ENCODE results near the gene CPSF6. TPM values are rescaled to one million over a fixed set of nuclear protein-coding genes. Genes with fewer than 3 reads are reported as not detected.

The CPSF6 gene
- total and polyA plus RNA-seq, 2 experiments from 2014 or later = 19.6 to 63.4 TPM

GRCh38 chr12:69318225-69318624 lies 78.9 kb downstream of the CPSF6 start:
- 46 to 48% methylated on average over 2 of the region's 2 CpGs for WGBS, 2 experiments (ENCODE audit: low coverage in 1 of 2, low lambda C conversion rate in 2 of 2, missing lambda C conversion rate in 2 of 2)

GRCh38 chr12:69321351-69321750 lies 82.0 kb downstream of the CPSF6 start:
- Histone ChIP-seq H3K36me3 (ENCODE audit: low read depth) (no peaks in the 10 kb centered on the region), H3K4me2 (ENCODE audit: unreplicated experiment) (no peak overlapping the region), H3K9me2 (ENCODE audit: insufficient read depth) (no peaks in the 10 kb centered on the region), H3K79me2 (ENCODE audit: insufficient read depth) (no peaks in the 10 kb centered on the region), H3F3A (ENCODE audit: insufficient read depth) (no peaks in the 10 kb centered on the region), H3K9ac (no peak overlapping the region), H3K4me3 (no peak overlapping the region), H3K27ac (no peak overlapping the region), H3K4me1 (ENCODE audit: insufficient read depth) (no peaks in the 10 kb centered on the region), H3K9me3 (ENCODE audit: low read depth) (no peaks in the 10 kb centered on the region), H2AFZ (no peak overlapping the region), H4K20me1 (ENCODE audit: insufficient read depth) (no peaks in the 10 kb centered on the region), H3K27me3 (replicated peaks; ENCODE audit: insufficient read depth) (peaks cover 17% of the 10 kb centered on the region)
- WGBS, 2 experiments (ENCODE audit: low coverage in 1 of 2, low lambda C conversion rate in 2 of 2, missing lambda C conversion rate in 2 of 2) = 39 to 52% methylated on average over 1 of the region's 1 CpG
- TF ChIP-seq EZH2phosphoT487 (IDR thresholded peaks at IDR 0.05; ENCODE audit: insufficient read depth, low read depth) = no peak
- TF ChIP-seq EZH2 (IDR thresholded peaks at IDR 0.05; ENCODE audit: insufficient read depth, poor library complexity, severe bottlenecking) = no peak
- in situ Hi-C loops (cut with MboI) = no loop called here
- DNase-seq = no peak

More at GRCh38 chr12:69318225-69318624, 78.9 kb downstream of the CPSF6 start:
- no peak overlapping the region for H3K9ac ChIP-seq
- no peak overlapping the region for H3K4me3 ChIP-seq
- H4K20me1 ChIP-seq (ENCODE audit: insufficient read depth) = no peaks in the 10 kb centered on the region
- no peaks in the 10 kb centered on the region for H3K9me3 ChIP-seq (ENCODE audit: low read depth)
- no peaks in the 10 kb centered on the region for H3K9me2 ChIP-seq (ENCODE audit: insufficient read depth)
- no peaks in the 10 kb centered on the region for H3K79me2 ChIP-seq (ENCODE audit: insufficient read depth)
- no peak overlapping the region for H2AFZ ChIP-seq
- TF ChIP-seq EZH2phosphoT487 (IDR thresholded peaks at IDR 0.05; ENCODE audit: insufficient read depth, low read depth) (no peak), EZH2 (IDR thresholded peaks at IDR 0.05; ENCODE audit: insufficient read depth, poor library complexity, severe bottlenecking) (no peak)
- H3K36me3 ChIP-seq (ENCODE audit: low read depth) = no peaks in the 10 kb centered on the region
- H3K4me1 ChIP-seq (ENCODE audit: insufficient read depth) = no peaks in the 10 kb centered on the region
- no peak overlapping the region for H3K4me2 ChIP-seq (ENCODE audit: unreplicated experiment)
- no peak overlapping the region for H3K27ac ChIP-seq
- in situ Hi-C loops (cut with MboI) = no loop called here
- H3K27me3 ChIP-seq (replicated peaks; ENCODE audit: insufficient read depth) = peaks cover 8% of the 10 kb centered on the region; the same call in 1 of the 2 replicates
- DNase-seq = no peak
- H3F3A ChIP-seq (ENCODE audit: insufficient read depth) = no peaks in the 10 kb centered on the region

MicroRNAs encoded within 50 kb of the gene (microRNA counts, 767-probe panel; counts per million panel counts)
- microRNA hsa-miR-1279 = 447 counts per million, percentile 86 among the panel's probes with 10 or more counts

Small RNA genes within 50 kb of the gene (microRNA-seq; reads per million reads assigned to microRNA genes)
- not detected for gene MIR1279 (ENCODE audit: borderline number of aligned reads)

Other genes with a start within 250 kb of the CPSF6 start
- gene LYZ, start 108.8 kb downstream of the CPSF6 start, total RNA-seq (2014; rRNA removed; shearing (Covaris generic)) = not detected in 2 replicates
- gene LYZ, start 108.8 kb downstream of the CPSF6 start, polyA plus RNA-seq (2016; fragmentation: Nextera tagmentation; extraction: Ambion mirVana) = not detected in 2 replicates
- 21.6 and 60.4 TPM in 2 replicates for gene YEATS4, start 120.2 kb downstream of the CPSF6 start, total RNA-seq (2014; rRNA removed; shearing (Covaris generic))
- gene YEATS4, start 120.2 kb downstream of the CPSF6 start, polyA plus RNA-seq (2016; fragmentation: Nextera tagmentation; extraction: Ambion mirVana) = 17.2 and 17.5 TPM in 2 replicates
- gene FRS2, start 230.8 kb downstream of the CPSF6 start, total RNA-seq (2014; rRNA removed; shearing (Covaris generic)) = 41.2 and 79.5 TPM in 2 replicates
- 21.7 and 25.5 TPM in 2 replicates for gene FRS2, start 230.8 kb downstream of the CPSF6 start, polyA plus RNA-seq (2016; fragmentation: Nextera tagmentation; extraction: Ambion mirVana)